Measurements from ENCODE around the gene IFT43. TPM values are rescaled to one million over a fixed set of nuclear protein-coding genes. Genes with fewer than 3 reads are reported as not detected.
"Not testable (repeated sequence)": the region's sequence is repeated elsewhere in the genome, so short reads cannot be mapped to it uniquely, and the experiment has no call there.

IFT43 gene
- polyA plus RNA-seq, 3 donors = 10.3 to 12.4 (median 10.5) TPM

DNA sequence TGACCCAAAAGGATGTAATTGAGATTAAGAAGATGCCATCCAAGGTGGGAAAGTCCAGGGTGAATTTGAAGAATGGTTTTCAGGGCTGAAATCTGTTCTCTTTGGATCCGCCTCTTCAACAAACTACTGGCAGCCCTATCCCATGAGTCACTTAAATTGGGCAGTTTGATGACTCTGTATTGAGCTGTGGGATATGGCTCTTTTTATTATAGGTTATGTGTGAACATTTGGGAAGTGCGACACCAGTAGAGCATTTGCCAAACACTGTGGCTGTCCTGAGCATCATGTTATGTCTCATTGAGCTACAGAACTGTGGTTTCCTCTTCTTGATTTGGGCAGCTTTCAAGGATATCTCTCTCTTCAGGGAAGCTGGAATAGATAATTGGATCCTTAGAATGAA, 22.3 kb downstream of the IFT43 start:
- Histone ChIP-seq H3K27me3 (ENCODE audit: control insufficient read depth in 2 of 2, insufficient read depth in 2 of 2, low read length in 2 of 2) (no peaks in the 10 kb centered on the region), H3K4me1 (ENCODE audit: control insufficient read depth in 1 of 2, insufficient read depth in 2 of 2, low read length in 2 of 2) (no peaks in the 10 kb centered on the region), H4K20me1 (ENCODE audit: insufficient read depth, low read length) (no peaks in the 10 kb centered on the region), H3K9me3 (replicated peaks in 1 of 2; ENCODE audit: control insufficient read depth in 1 of 2, insufficient read depth in 1 of 2, low read length in 2 of 2) (peaks cover 0 to 5% of the 10 kb centered on the region in 2 donors), H2AFZ (ENCODE audit: insufficient read depth, low read depth, low read length, poor library complexity, severe bottlenecking) (no peak overlapping the region), H3K4me2 (replicated peaks; ENCODE audit: extremely low read depth, low read length, poor library complexity, severe bottlenecking) (no peak overlapping the region), H3K4me3 (replicated peaks in 1 of 3; ENCODE audit: low read depth in 2 of 3, low read length in 3 of 3) (no peak overlapping the region), H3K36me3 (replicated peaks in 1 of 2; ENCODE audit: control insufficient read depth in 1 of 2, insufficient read depth in 2 of 2, low read length in 2 of 2) (no peaks in the 10 kb centered on the region), H3K27ac (ENCODE audit: low read depth in 1 of 2, low read length in 2 of 2) (no peak overlapping the region), H3K9ac (ENCODE audit: insufficient read depth, low read length, poor library complexity, severe bottlenecking) (no peak overlapping the region), H3K79me2 (ENCODE audit: insufficient read depth, low read length) (no peaks in the 10 kb centered on the region)
- peaks cover 0 to 4% (median 1%) of the 10 kb centered on the region in 3 donors for H3K27me3 Mint-ChIP-seq (ENCODE audit: low read depth in 3 of 3)
- TF ChIP-seq, protein P1, sequence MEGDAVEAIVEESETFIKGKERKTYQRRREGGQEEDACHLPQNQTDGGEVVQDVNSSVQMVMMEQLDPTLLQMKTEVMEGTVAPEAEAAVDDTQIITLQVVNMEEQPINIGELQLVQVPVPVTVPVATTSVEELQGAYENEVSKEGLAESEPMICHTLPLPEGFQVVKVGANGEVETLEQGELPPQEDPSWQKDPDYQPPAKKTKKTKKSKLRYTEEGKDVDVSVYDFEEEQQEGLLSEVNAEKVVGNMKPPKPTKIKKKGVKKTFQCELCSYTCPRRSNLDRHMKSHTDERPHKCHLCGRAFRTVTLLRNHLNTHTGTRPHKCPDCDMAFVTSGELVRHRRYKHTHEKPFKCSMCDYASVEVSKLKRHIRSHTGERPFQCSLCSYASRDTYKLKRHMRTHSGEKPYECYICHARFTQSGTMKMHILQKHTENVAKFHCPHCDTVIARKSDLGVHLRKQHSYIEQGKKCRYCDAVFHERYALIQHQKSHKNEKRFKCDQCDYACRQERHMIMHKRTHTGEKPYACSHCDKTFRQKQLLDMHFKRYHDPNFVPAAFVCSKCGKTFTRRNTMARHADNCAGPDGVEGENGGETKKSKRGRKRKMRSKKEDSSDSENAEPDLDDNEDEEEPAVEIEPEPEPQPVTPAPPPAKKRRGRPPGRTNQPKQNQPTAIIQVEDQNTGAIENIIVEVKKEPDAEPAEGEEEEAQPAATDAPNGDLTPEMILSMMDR (IDR thresholded peaks at IDR 0.05) = no peak
- intact Hi-C loops (cut with micrococcal nuclease) = no loop called here
- peaks cover 0 to 15% (median 9%) of the 10 kb centered on the region in 7 donors for H3K9me3 Mint-ChIP-seq
- no peak overlapping the region for H3K27ac Mint-ChIP-seq
- no peak for DNase-seq
- H3K4me1 Mint-ChIP-seq = peaks cover 3% of the 10 kb centered on the region
- peaks cover 12 to 15% of the 10 kb centered on the region in 2 donors for H3K36me3 Mint-ChIP-seq
- 100% methylated on average over 1 of the region's 2 CpGs for WGBS (ENCODE audit: insufficient coverage)
- no peak overlapping the region for H3K4me3 Mint-ChIP-seq

- H3K27ac ChIP-seq (ENCODE audit: low read depth in 1 of 2, low read length in 2 of 2); H3K79me2 ChIP-seq (ENCODE audit: insufficient read depth, low read length); H3K27me3 Mint-ChIP-seq (ENCODE audit: low read depth in 3 of 3); H3K4me1 ChIP-seq (ENCODE audit: control insufficient read depth in 1 of 2, insufficient read depth in 2 of 2, low read length in 2 of 2); H3K4me2 ChIP-seq (replicated peaks; ENCODE audit: extremely low read depth, low read length, poor library complexity, severe bottlenecking); intact Hi-C loops (cut with micrococcal nuclease); H3K4me3 Mint-ChIP-seq; H3K27me3 ChIP-seq (ENCODE audit: control insufficient read depth in 2 of 2, insufficient read depth in 2 of 2, low read length in 2 of 2); DNase-seq; H3K9me3 ChIP-seq (replicated peaks in 1 of 2; ENCODE audit: control insufficient read depth in 1 of 2, insufficient read depth in 1 of 2, low read length in 2 of 2); H3K36me3 ChIP-seq (replicated peaks in 1 of 2; ENCODE audit: control insufficient read depth in 1 of 2, insufficient read depth in 2 of 2, low read length in 2 of 2); H4K20me1 ChIP-seq (ENCODE audit: insufficient read depth, low read length); H2AFZ ChIP-seq (ENCODE audit: insufficient read depth, low read depth, low read length, poor library complexity, severe bottlenecking); H3K9ac ChIP-seq (ENCODE audit: insufficient read depth, low read length, poor library complexity, severe bottlenecking); H3K4me3 ChIP-seq (replicated peaks in 1 of 3; ENCODE audit: low read depth in 2 of 3, low read length in 3 of 3); H3K27ac Mint-ChIP-seq; H3K4me1 Mint-ChIP-seq; H3K9me3 Mint-ChIP-seq: not testable (repeated sequence)
- 20% methylated on average over 2 of the region's 3 CpGs for WGBS (ENCODE audit: insufficient coverage)
- H3K36me3 Mint-ChIP-seq = peaks cover 10 to 13% of the 10 kb centered on the region in 2 donors
These were observed 24.1 kb downstream of the IFT43 start for GRCh38 chr14:76009627-76010026.
